MCF 10A (cell line): Measurements from ENCODE around the gene C19orf53. TPM values are rescaled to one million over a fixed set of nuclear protein-coding genes. Genes with fewer than 3 reads are reported as not detected.
"Not testable (repeated sequence)": the region's sequence is repeated elsewhere in the genome, so short reads cannot be mapped to it uniquely, and the experiment has no call there.

Experiments used
- BruUV-seq: library from RNA; stranded (reverse); fragments of 400-500 nt; replicated peaks from 2 replicates; lab custom pipeline; 2021; lab: Mats Ljungman, UMichigan
- CTCF ChIA-PET: fragments of 300-600 bp; sonication (Branson Sonifier 250); formaldehyde crosslinking; extraction: SDS; loops from one replicate; lab custom pipeline; 2021; ENCODE audit warnings: antibody characterized with exemption, inconsistent platforms; lab: Yijun Ruan, JAX
- POLR2A ChIA-PET: fragments of 300-600, 350-650 bp; sonication (Branson Sonifier 250); formaldehyde crosslinking; extraction: SDS; loops from one replicate; lab custom pipeline; 2020; ENCODE audit warnings: antibody characterized with exemption, inconsistent platforms; lab: Yijun Ruan, JAX
- DNase-seq: peaks from one replicate; pipeline ENCODE4 v3.0.0-alpha.2; 2018; ENCODE audit not compliant: unreplicated experiment
- H3K27ac Mint-ChIP-seq: one replicate; pipeline ENCODE4 v1.8.0; 2022; ENCODE audit warnings: mild to moderate bottlenecking, low read depth, mixed read lengths; ENCODE audit not compliant: unreplicated experiment
- H3K27me3 Mint-ChIP-seq: one replicate; pipeline ENCODE4 v1.8.0; 2022; ENCODE audit warnings: mixed read lengths; ENCODE audit not compliant: insufficient read depth, unreplicated experiment
- H3K36me3 Mint-ChIP-seq: one replicate; pipeline ENCODE4 v1.8.0; 2022; ENCODE audit warnings: mild to moderate bottlenecking, moderate library complexity, mixed read lengths; ENCODE audit not compliant: insufficient read depth, unreplicated experiment
- H3K4me1 Mint-ChIP-seq: one replicate; pipeline ENCODE4 v1.8.0; 2022; ENCODE audit warnings: mixed read lengths; ENCODE audit not compliant: insufficient read depth, unreplicated experiment
- H3K4me3 Mint-ChIP-seq: one replicate; pipeline ENCODE4 v1.8.0; 2022; ENCODE audit warnings: mild to moderate bottlenecking, moderate library complexity, mixed read lengths; ENCODE audit not compliant: unreplicated experiment
- H3K9me3 Mint-ChIP-seq: one replicate; pipeline ENCODE4 v1.8.0; 2022; ENCODE audit warnings: mixed read lengths; ENCODE audit not compliant: unreplicated experiment
- CTCF ChIP-seq: fragments of 200-600 bp; IDR thresholded peaks from one replicate; pipeline ENCODE4 v1.8.0; 2022; ENCODE audit warnings: antibody characterized with exemption, mild to moderate bottlenecking; ENCODE audit not compliant: unreplicated experiment
- intact Hi-C: fragments of 100-400 bp; cut with micrococcal nuclease; formaldehyde crosslinking; loops from 2 replicates; pipeline ENCODE4 v1.14.1; 2022
- total RNA-seq: library from RNA; stranded (reverse); gene quantifications from 2 replicates; pipeline ENCODE4 v1.2.3, GENCODE V29; 2022

C19orf53 gene
- total RNA-seq, 1 experiment from 2014 or later, result 101 TPM

DNA sequence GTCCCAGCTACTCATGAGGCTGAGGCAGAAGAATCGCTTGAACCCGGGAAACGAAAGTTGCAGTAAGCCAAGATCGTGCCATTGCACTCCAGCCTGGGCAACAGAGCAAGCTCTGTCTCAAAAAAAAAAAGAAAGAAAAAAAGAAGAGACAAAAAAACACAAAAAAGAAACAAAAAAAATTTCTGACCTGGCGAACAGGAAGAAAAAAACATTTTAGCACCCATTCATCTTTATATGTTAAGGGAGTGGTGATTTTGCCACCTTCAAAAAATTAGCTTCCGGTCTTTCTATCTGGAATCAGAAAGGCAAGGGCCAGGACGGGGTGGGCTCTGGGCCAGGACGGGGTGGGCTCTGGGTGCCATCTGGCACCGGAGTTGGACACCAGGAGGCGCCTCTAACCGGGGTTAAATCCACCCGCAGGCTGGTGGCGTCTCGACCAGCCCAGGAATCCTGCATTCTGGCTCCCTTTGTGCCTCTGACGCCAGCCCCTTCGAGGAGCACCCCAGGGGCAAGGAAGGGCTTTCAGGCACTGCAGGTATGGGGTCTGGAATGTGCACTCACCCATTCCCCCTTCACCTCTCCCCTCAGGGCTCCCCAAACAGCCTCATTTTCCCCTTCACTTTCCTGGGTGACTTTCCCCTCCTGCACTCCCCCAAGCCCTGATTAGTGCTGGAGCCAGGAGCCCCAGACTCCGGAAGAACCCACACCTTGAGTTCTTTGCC, 10.6 kb downstream of the C19orf53 start:
- Mint-ChIP-seq H3K27me3 (no peaks in the 10 kb centered on the region), H3K36me3 (no peaks in the 10 kb centered on the region), H3K27ac (no peak overlapping the region), H3K9me3 (no peaks in the 10 kb centered on the region), H3K4me1 (peaks cover 14% of the 10 kb centered on the region), H3K4me3 (no peak overlapping the region)
- POLR2A ChIA-PET, result interaction anchor here (0.7 to 3.4 kb wide), 5 partner anchors 10 to 78 kb away, joined by 3 to 17 read pairs (median 8); partner anchors contain the start of genes C19orf53 and ZSWIM4
- peak; percentile 78 for DNase-seq
- peak; percentile 77 for TF ChIP-seq CTCF
- CTCF ChIA-PET, result interaction anchor here (0.6 to 8.3 kb wide), 8 partner anchors 10 to 355 kb away, joined by 3 to 107 read pairs (median 4); partner anchors contain the start of gene C19orf53
- no TSS peak for BruUV-seq
- intact Hi-C loops, result loop anchor here (1.0 kb wide), 1 partner anchor 77 kb away; no protein-coding TSS in a partner anchor

- Mint-ChIP-seq H3K4me1 (peaks cover 12% of the 10 kb centered on the region), H3K4me3 (no peak overlapping the region), H3K27me3 (no peaks in the 10 kb centered on the region), H3K36me3 (no peaks in the 10 kb centered on the region), H3K9me3 (no peaks in the 10 kb centered on the region), H3K27ac (no peak overlapping the region)
- CTCF ChIA-PET, result interaction anchor here (0.6 to 8.3 kb wide), 4 partner anchors 9 to 559 kb away, joined by 3 to 107 read pairs (median 5); no protein-coding TSS in a partner anchor
- POLR2A ChIA-PET, result interaction anchor here (0.8 to 3.6 kb wide), 6 partner anchors 9 to 73 kb away, joined by 3 to 14 read pairs (median 5); partner anchors contain the start of gene MRI1
- intact Hi-C loops, result no loop called here
- no TSS peak for BruUV-seq
- DNase-seq, result peak; percentile 49
- TF ChIP-seq CTCF, result no peak
These were observed 14.7 kb downstream of the C19orf53 start for GRCh38 chr19:13788991-13789390.

GRCh38 chr19:13790354-13790753, 16.1 kb downstream of the C19orf53 start:
- BruUV-seq, result no TSS peak
- no peaks in the 10 kb centered on the region for H3K36me3 Mint-ChIP-seq
- H3K4me3 Mint-ChIP-seq, result no peak overlapping the region
- no peaks in the 10 kb centered on the region for H3K27me3 Mint-ChIP-seq
- no peak for DNase-seq
- H3K27ac Mint-ChIP-seq, result no peak overlapping the region
- intact Hi-C loops, result no loop called here
- POLR2A ChIA-PET, result no interaction called here
- no peak for TF ChIP-seq CTCF
- CTCF ChIA-PET, result no interaction called here
- peaks cover 7% of the 10 kb centered on the region for H3K4me1 Mint-ChIP-seq
- H3K9me3 Mint-ChIP-seq, result no peaks in the 10 kb centered on the region

GRCh38 chr19:13793317-13793716, 19.1 kb downstream of the C19orf53 start:
- intact Hi-C loops, DNase-seq, H3K27me3 Mint-ChIP-seq, H3K9me3 Mint-ChIP-seq, H3K36me3 Mint-ChIP-seq, H3K27ac Mint-ChIP-seq, BruUV-seq: not testable (repeated sequence)
- H3K4me1 Mint-ChIP-seq, result peaks cover 22% of the 10 kb centered on the region
- peak overlapping the region; percentile 95 for H3K4me3 Mint-ChIP-seq
- ChIA-PET CTCF (interaction anchor here (0.6 to 1.7 kb wide), 3 partner anchors 9 to 65 kb away, joined by 3 to 6 read pairs (median 3); no protein-coding TSS in a partner anchor), POLR2A (interaction anchor here (2.9 to 6.6 kb wide), 2 partner anchors 46 to 65 kb away, joined by 18 to 98 read pairs; no protein-coding TSS in a partner anchor)
